Kidney tubule cell (primary cell): ENCODE results near the gene MROH2A.

Source experiments
- DNase-seq: peaks from one replicate; pipeline ENCODE4 v3.0.0-alpha.2; 2018; ENCODE audit warnings: low spot score

MROH2A gene

GRCh38 chr2:233835230-233836186 is 57.4 kb downstream of the MROH2A start:
- DNase-seq: no peak

- no peak for DNase-seq
These were observed 58.2 kb downstream of the MROH2A start for GRCh38 chr2:233836359-233836758.

- no peak for DNase-seq
These were observed 59.6 kb downstream of the MROH2A start for GRCh38 chr2:233837694-233838229.

- DNase-seq: no peak
These were observed 60.1 kb downstream of the MROH2A start for GRCh38 chr2:233838251-233838650.

- no peak for DNase-seq
These were observed 60.8 kb downstream of the MROH2A start for GRCh38 chr2:233838726-233839446.

- DNase-seq: no peak
These were observed 61.3 kb downstream of the MROH2A start for GRCh38 chr2:233839447-233839820.

- no peak for DNase-seq
These were observed 62.4 kb downstream of the MROH2A start for GRCh38 chr2:233840520-233840919.

GRCh38 chr2:233841183-233841582 is 63.1 kb downstream of the MROH2A start:
- DNase-seq: no peak

- DNase-seq: no peak
These were observed 66.1 kb downstream of the MROH2A start for GRCh38 chr2:233844064-233844807.

- DNase-seq: no peak
These were observed 66.7 kb downstream of the MROH2A start for GRCh38 chr2:233844836-233845235.

- DNase-seq: no peak
These were observed 67.4 kb downstream of the MROH2A start for GRCh38 chr2:233845301-233846060.

GRCh38 chr2:233846387-233847247 is 68.5 kb downstream of the MROH2A start:
- no peak for DNase-seq

GRCh38 chr2:233847248-233847898 is 69.2 kb downstream of the MROH2A start:
- no peak for DNase-seq

- no peak for DNase-seq
These were observed 70.1 kb downstream of the MROH2A start for GRCh38 chr2:233848276-233848675.

- no peak for DNase-seq
These were observed 71.6 kb downstream of the MROH2A start for GRCh38 chr2:233849607-233850271.

- no peak for DNase-seq
These were observed 72.6 kb downstream of the MROH2A start for GRCh38 chr2:233850745-233851144.

- DNase-seq: no peak
These were observed 73.0 kb downstream of the MROH2A start for GRCh38 chr2:233851169-233851568.

- DNase-seq: no peak
These were observed 73.9 kb downstream of the MROH2A start for GRCh38 chr2:233852056-233852455.

- peak; percentile 19 for DNase-seq
These were observed 75.2 kb downstream of the MROH2A start for GRCh38 chr2:233853353-233853752.
